HFFc6 (cell line): ENCODE data around the gene STAB2. TPM values are rescaled to one million over a fixed set of nuclear protein-coding genes. Genes with fewer than 3 reads are reported as not detected.

Experiments
- DNase-seq: peaks from one replicate; pipeline ENCODE4 v3.0.0-alpha.2; 2018
- H3K27ac Mint-ChIP-seq: 2 replicates; pipeline ENCODE4 v1.8.0; 2020; ENCODE audit warnings: mild to moderate bottlenecking, mixed read lengths
- H3K27me3 Mint-ChIP-seq: 2 replicates; pipeline ENCODE4 v1.8.0; 2021; ENCODE audit warnings: mild to moderate bottlenecking, moderate library complexity, mixed read lengths; ENCODE audit not compliant: insufficient read depth
- H3K36me3 Mint-ChIP-seq: 2 replicates; pipeline ENCODE4 v1.8.0; 2021; ENCODE audit warnings: low read depth, mixed read lengths
- H3K4me1 Mint-ChIP-seq: 2 replicates; pipeline ENCODE4 v1.8.0; 2020; ENCODE audit warnings: low read depth, mixed read lengths
- H3K4me3 Mint-ChIP-seq: 2 replicates; pipeline ENCODE4 v1.8.0; 2020; ENCODE audit warnings: mild to moderate bottlenecking, moderate library complexity, mixed read lengths
- H3K9me3 Mint-ChIP-seq: 2 replicates; pipeline ENCODE4 v1.8.0; 2020; ENCODE audit warnings: mild to moderate bottlenecking, mixed read lengths
- total RNA-seq, 6 experiments: library from RNA; stranded (reverse); fragmentation: NEBNext Ultra II Directional; extraction: Animal tissue kit (Norgen Biotek cat#: 25700); gene quantifications; 2 replicates in 1 of 6; 3 replicates in 5 of 6; pipeline ENCODE4 v1.2.3, GENCODE V29; 2021
- TF ChIP-seq, protein P1 (sequence below): fragments of 200-600 bp; sonication (generic); IDR thresholded peaks from 2 replicates; pipeline ENCODE4 v1.5.0; 2021; ENCODE audit warnings: antibody characterized with exemption, mild to moderate bottlenecking

STAB2 gene
- total RNA-seq, 6 experiments from 2014 or later, result not detected

DNA sequence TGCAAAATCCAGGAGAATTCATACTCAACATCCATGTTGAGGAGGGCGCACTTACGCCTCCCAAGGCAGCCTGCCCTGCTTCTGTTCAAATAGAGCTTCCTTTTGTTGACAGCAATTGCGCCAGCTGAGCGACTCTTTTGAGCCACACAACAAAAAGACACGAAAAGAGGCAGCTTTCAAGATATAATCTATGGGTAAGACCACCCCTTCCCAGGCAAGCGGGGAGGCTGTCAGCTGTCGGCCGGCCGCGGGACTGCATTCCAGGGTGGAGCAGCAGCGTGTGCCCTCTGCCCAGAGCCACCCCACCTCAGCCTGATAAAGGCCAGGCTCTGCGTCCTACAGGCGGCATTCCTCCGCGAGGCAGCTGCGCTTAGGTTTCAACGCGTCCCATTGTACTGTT, 15.8 kb upstream of the STAB2 start:
- DNase-seq, result no peak
- no peaks in the 10 kb centered on the region; the same call in 1 of the 2 replicates for H3K4me1 Mint-ChIP-seq
- peaks cover 5% of the 10 kb centered on the region for H3K36me3 Mint-ChIP-seq
- no peak overlapping the region for H3K4me3 Mint-ChIP-seq
- peaks cover 12% of the 10 kb centered on the region for H3K9me3 Mint-ChIP-seq
- peaks cover 43% of the 10 kb centered on the region for H3K27me3 Mint-ChIP-seq
- no peak overlapping the region for H3K27ac Mint-ChIP-seq
- TF ChIP-seq, protein P1, sequence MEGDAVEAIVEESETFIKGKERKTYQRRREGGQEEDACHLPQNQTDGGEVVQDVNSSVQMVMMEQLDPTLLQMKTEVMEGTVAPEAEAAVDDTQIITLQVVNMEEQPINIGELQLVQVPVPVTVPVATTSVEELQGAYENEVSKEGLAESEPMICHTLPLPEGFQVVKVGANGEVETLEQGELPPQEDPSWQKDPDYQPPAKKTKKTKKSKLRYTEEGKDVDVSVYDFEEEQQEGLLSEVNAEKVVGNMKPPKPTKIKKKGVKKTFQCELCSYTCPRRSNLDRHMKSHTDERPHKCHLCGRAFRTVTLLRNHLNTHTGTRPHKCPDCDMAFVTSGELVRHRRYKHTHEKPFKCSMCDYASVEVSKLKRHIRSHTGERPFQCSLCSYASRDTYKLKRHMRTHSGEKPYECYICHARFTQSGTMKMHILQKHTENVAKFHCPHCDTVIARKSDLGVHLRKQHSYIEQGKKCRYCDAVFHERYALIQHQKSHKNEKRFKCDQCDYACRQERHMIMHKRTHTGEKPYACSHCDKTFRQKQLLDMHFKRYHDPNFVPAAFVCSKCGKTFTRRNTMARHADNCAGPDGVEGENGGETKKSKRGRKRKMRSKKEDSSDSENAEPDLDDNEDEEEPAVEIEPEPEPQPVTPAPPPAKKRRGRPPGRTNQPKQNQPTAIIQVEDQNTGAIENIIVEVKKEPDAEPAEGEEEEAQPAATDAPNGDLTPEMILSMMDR, result no peak

DNA sequence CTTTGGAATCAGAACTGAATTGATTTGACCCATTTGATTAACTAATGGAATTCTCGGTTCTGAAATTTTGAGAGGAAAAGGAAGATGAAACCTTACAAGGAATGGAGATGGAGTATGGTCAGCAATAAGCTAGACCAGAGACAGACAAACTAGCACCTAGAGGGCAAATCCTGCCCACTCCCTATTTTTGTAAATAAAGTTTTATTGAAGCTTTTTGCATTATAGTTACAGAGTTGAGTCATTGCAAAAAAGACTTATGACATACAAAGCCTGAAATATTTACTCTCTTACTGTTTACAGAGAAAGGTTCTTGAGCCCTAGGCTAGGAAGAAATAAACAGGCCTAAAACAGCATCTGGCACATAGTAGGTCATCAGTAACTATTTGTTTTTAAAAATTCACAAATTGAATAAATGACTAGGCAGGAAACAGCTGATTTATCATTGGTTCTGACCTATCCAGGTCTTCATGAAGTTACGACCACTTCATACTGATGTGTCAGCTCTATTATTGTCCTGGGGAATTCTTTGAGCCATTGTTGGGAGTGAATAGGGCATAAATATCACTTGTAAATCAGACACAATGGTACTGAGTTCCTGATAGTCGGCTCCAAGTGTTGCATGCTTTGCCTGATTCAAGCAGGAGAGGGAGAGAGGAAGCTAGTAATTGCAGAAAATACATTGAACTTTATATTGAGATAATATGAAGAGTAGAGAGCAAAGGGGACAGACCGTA, 14.6 kb upstream of the STAB2 start:
- TF ChIP-seq, protein P1, result no peak
- Mint-ChIP-seq H3K27ac (no peak overlapping the region), H3K27me3 (peaks cover 40% of the 10 kb centered on the region), H3K4me1 (no peaks in the 10 kb centered on the region; the same call in 1 of the 2 replicates), H3K4me3 (no peak overlapping the region), H3K36me3 (no peaks in the 10 kb centered on the region), H3K9me3 (peaks cover under 1% of the 10 kb centered on the region; the same call in 1 of the 2 replicates)
- no peak for DNase-seq

DNA sequence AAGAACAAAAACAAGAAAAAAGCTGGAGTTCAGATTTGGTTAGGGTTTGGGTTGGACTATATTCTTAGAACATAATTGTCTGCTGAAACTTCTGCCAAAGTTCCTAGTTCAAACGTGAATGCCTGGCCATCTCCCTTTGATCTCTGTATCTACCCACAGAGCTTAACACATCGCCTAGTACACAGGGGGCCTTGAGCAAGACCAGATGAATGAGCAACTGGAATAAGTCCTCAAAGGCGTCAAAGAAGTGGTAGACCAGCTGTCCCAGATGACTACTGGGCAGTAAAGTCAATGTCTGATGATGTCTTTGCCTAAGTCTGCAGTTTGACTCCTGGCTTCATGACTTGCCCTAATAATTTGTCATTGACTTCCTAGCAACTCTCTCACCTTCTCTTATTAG, 13.9 kb upstream of the STAB2 start:
- no peak overlapping the region for H3K27ac Mint-ChIP-seq
- H3K27me3 Mint-ChIP-seq, result peaks cover 36% of the 10 kb centered on the region
- TF ChIP-seq, protein P1, result no peak
- H3K4me1 Mint-ChIP-seq, result no peaks in the 10 kb centered on the region; the same call in 1 of the 2 replicates
- H3K36me3 Mint-ChIP-seq, result no peaks in the 10 kb centered on the region
- H3K4me3 Mint-ChIP-seq, result no peak overlapping the region
- no peaks in the 10 kb centered on the region for H3K9me3 Mint-ChIP-seq
- DNase-seq, result no peak

DNA sequence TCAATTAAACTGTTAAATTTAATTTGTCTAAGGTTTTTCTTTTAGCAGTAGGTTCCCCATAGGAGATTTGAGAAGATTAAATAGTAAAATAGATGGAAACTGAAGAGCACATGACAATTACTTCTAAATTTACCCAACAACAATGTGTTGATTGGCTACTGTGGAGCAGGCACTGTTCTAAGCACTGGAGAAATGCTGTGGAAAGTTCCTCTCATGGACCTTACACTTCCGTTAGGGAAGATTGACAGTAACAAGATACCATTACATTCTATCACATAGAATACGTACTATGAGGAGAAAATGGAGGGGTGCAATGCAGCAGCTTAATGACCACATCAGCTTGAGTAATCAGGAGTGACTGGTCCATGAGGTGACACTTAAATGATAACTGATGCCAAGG, 8.1 kb upstream of the STAB2 start:
- H3K9me3 Mint-ChIP-seq, result no peaks in the 10 kb centered on the region
- H3K4me1 Mint-ChIP-seq, result no peaks in the 10 kb centered on the region; the same call in 1 of the 2 replicates
- no peak overlapping the region for H3K27ac Mint-ChIP-seq
- no peak for DNase-seq
- H3K36me3 Mint-ChIP-seq, result no peaks in the 10 kb centered on the region
- no peak overlapping the region for H3K4me3 Mint-ChIP-seq
- peaks cover 15% of the 10 kb centered on the region for H3K27me3 Mint-ChIP-seq
- TF ChIP-seq, protein P1, result no peak

DNA sequence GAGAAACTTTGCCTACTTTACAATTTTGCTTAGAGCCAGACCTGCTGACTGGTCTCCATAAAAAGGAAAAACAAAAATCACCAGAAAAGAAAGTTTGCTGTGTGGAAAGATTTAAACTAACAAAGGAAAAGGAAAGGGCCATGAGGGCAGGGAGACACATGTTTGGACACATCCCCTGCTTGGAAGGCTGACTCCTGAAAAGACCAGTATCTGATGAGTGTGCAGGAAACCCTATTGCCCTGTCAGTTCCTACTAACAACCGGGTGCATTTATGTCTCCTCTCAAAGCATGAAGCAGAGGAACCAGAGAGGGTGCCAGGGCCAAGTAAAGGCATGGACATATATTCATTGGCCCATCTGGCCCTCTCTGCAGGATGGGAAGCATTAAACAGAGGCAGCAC, 7.0 kb upstream of the STAB2 start:
- Mint-ChIP-seq H3K9me3 (no peaks in the 10 kb centered on the region), H3K27ac (no peak overlapping the region), H3K27me3 (peaks cover 8% of the 10 kb centered on the region; the same call in 1 of the 2 replicates), H3K4me1 (no peaks in the 10 kb centered on the region; the same call in 1 of the 2 replicates), H3K4me3 (no peak overlapping the region), H3K36me3 (no peaks in the 10 kb centered on the region)
- DNase-seq, result no peak
- TF ChIP-seq, protein P1, result no peak
